PC-9 (cell line): ENCODE results near the gene TOB2.

Experiments
- CTCF ChIP-seq: fragments of 200-600 bp; sonication (generic); conservative IDR thresholded peaks from 2 replicates; pipeline ENCODE4 v1.6.1; 2017; ENCODE audit warnings: mixed run types, antibody characterized with exemption, mild to moderate bottlenecking, moderate library complexity
- EZH2 ChIP-seq: fragments of 200-600 bp; sonication (generic); IDR thresholded peaks from 2 replicates; pipeline ENCODE4 v1.8.0; 2017; ENCODE audit warnings: antibody characterized with exemption, low read depth

DNA sequence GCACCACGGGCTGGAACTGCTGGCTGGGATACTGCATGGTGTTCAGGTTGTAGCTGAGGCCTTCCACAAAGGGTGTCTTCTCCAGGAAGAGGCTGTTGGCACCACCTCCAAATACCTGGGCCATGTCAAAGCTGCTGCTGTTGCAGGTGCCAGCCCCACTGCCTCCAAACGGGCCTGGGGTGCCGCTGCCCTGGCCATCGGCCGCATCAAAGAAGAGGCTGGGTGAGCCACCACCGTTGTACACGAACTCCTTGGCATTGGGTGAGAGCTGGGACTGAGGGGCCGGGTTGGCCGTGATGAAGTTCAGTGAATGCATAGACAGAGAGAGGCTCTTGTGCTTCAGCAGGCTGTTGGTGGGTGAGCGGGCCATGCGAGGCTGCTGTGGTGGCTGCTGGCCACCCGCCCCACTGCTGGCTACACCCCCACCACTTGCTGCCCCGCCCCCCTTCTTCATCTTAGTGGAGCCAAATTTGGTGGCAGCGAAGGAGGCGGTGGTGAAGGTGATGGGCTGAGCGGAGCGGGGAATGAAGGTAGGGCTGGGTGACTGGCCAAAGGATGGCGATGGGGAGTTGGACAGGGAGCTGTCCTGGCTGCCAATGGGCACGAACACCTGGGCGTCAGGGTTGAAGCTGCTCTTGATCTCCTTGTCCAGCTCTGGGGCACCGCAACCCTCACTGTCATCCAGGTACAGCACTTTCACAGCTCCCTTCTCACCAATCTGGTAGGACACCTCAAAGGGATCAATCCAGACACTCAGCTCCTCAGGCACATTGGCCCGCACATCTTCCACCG, 10.1 kb downstream of the TOB2 start:
- TF ChIP-seq CTCF: no peak
- TF ChIP-seq EZH2: no peak
